ENCODE measurements around the gene PDCD4.
"Not testable (repeated sequence)": the region's sequence is repeated elsewhere in the genome, so short reads cannot be mapped to it uniquely, and the experiment has no call there.

PDCD4 gene

GRCh38 chr10:110885932-110886674, 14.4 kb downstream of the PDCD4 start:
- ATAC-seq: peak; percentile 30 to 35

GRCh38 chr10:110887560-110887959, 15.8 kb downstream of the PDCD4 start:
- no peak for ATAC-seq

- ATAC-seq: no peak
These were observed 21.0 kb downstream of the PDCD4 start for GRCh38 chr10:110892602-110893288.

GRCh38 chr10:110893559-110894179, 21.9 kb downstream of the PDCD4 start:
- ATAC-seq: peak; percentile 84 to 91

GRCh38 chr10:110897184-110897583, 25.5 kb downstream of the PDCD4 start:
- no peak for ATAC-seq

- ATAC-seq: no peak
These were observed 26.7 kb downstream of the PDCD4 start for GRCh38 chr10:110898391-110898790.

- no peak for ATAC-seq
These were observed 29.3 kb downstream of the PDCD4 start for GRCh38 chr10:110900983-110901382.

GRCh38 chr10:110901954-110902819, 30.5 kb downstream of the PDCD4 start:
- peak; percentile 76 to 78 for ATAC-seq

DNA sequence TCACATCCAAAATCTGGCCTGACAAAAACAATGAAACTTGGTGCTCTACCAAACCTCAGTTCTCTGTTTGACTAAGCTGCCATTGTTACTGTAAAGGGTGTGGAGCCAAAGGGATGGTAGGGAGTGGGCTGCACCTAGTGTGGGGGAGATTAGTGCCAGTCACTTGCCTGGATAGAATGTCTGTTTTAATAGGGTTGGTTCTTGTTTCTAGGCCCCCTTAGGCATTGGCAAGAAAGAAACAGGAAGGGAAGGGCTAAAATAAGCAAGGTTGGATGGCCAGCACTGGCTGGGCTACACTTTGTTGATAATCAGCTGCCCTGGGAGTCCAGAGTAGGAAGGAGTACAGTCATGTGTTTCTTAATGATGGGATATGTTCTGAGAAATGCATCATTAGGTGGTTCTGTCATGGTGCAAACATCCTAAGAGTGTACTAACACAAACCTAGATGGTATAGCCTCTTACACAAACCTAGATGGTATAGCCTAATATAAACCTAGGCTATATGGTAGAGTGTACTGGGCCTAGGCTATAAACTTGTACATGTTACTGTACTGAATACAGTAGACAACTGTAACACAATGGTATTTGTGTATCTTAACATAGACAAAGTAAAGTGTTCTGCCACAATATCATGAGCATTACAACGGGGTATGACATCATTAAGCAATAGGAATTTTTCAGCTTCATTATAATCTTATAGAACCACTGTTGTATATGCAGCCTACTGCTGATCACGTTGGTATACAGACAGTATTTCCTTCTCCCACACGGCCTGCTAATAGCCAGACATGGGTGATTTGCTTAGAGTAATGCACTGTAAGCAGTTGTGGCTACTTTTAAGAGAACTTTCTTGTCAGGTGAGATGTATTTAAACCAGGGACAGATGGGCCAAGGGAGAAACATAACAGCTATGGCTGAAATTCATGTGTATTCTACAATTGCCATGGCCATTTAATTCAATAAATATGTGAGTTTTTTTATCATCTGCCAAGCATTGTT, 31.9 kb downstream of the PDCD4 start:
- peak; percentile 51 to 72 for ATAC-seq

GRCh38 chr10:110910138-110910537, 38.4 kb downstream of the PDCD4 start:
- ATAC-seq: no peak

DNA sequence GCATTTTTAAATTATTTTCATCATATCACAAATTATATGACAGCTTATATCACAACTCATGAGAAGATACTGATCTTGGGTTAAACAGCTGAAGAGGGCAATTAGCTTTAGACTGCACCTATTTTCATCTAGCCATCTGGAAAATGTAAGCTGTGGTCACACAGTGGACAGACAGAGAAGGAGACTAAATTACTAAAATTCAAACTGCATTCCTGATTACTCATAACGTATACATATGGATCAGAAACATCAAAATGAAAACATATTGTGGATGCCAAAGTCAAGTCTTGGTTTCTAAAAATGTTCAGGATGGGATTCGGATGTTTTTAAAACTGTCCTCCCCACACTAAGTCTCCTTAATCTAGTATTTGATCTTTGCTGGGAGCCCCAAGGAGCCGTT, 40.6 kb downstream of the PDCD4 start:
- no peak for ATAC-seq

DNA sequence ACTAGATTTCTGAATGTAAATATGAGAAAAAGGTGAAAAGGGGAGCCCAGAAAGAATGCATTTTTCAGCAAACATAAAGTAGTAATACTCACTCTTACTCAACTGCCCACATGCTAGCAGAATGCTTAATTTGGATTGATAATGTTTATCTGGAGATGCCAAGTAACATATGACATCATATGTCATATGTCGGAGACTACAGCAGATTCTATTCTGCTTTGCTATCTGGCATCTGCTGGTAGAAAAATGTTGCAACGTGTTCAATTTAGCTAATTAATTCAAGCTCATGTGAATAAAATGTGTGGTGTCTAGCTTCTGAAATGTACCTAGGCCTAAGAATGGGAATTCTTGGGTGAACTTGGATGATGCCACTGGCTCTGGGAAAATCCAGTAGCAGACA, 42.7 kb downstream of the PDCD4 start:
- no peak for ATAC-seq

- ATAC-seq: no peak
These were observed 43.3 kb downstream of the PDCD4 start for GRCh38 chr10:110915035-110915434.

DNA sequence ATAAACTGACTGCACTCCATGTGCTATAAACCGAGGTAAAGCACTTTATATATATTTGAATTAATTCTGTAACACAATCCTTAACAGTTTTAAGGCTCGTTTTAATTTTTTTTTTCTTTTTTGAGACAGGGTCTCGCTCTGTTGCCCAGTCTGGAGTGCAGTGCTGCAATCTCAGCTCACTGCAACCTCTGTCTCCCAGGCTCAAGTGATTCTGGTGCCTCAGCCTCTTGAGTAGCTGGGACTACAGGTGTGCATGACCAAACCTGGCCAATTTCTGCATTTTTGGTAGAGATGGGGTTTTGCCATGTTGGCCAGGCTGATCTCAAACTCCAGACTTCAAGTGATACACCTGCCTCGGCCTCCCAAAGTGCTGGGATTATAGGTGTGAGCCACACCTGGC, 43.9 kb downstream of the PDCD4 start:
- ATAC-seq: not testable (repeated sequence)

GRCh38 chr10:110916554-110917346, 45.0 kb downstream of the PDCD4 start:
- ATAC-seq: no peak

GRCh38 chr10:110918269-110918642, 46.5 kb downstream of the PDCD4 start:
- ATAC-seq: no peak

GRCh38 chr10:110918643-110919348, 47.1 kb downstream of the PDCD4 start, which contains the start of gene BBIP1:
Gene BBIP1, minus strand, starts transcription at chr10:110919180. Its CDS starts 1,023 bp downstream, at chr10:110918157.
- ATAC-seq: peak; percentile 96 to 97

DNA sequence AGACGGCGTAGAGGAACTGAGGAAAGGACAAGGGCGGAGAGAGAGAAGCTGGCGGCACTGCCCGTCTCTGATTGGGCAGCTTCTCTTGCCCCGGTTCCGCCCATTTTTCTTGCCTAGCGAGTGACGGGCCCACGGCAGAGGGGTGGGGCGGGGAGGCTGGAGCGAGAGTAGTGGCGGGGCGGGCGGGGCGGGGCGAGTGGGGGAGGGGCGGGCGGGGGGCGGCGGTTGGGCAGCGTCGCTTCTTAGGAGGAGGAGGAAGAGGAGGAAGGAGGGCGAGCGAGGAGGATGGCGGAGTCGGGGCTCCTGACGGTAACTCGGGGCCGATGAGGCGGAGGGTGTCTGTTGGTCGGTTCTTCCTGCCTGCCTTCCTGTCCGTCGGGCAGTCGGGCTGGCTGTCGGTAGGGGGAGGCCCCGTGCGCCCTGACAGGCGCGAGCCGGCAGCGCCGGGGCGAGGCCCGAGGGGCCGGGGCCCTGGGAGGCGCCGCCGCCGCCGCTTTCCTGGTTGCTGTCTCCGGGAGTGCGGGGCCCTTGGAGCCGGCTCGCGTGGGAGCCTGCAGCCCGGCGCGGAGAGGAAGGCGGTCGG, 47.7 kb downstream of the PDCD4 start, which contains the start of gene SHOC2:
SHOC2 (plus strand) TSS at position 256 of the 583 bp plus-strand sequence. CDS start 44,755 bp downstream, outside the sequence.
- ATAC-seq: peak; percentile 34 to 42
